Astrocyte of the hippocampus (primary cell): ENCODE data around the gene CFAP74.

Source experiments
- DNase-seq: peaks from one replicate; pipeline ENCODE4 v3.0.0; 2011; ENCODE audit warnings: low read depth, low spot score

CFAP74 gene

DNA sequence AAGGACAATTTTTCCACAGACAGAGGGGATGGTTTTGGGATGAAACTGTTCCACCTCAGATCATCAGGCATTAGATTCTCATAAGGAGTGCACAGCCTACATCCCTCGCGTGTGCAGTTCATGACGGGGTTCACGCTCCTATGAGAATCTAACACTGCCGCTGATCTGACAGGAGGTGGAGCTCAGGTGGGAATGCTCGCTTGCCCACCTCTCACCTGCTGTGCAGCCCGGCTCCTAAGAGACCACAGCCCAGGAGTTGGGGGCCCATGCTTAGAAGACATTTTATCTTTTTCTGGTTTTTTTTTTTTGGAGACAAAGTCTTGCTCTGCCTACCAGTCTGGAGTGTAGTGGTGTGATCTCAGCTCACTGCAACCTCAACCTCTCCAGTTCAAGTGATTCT is 128.7 kb downstream of the CFAP74 start:
- no peak for DNase-seq

DNA sequence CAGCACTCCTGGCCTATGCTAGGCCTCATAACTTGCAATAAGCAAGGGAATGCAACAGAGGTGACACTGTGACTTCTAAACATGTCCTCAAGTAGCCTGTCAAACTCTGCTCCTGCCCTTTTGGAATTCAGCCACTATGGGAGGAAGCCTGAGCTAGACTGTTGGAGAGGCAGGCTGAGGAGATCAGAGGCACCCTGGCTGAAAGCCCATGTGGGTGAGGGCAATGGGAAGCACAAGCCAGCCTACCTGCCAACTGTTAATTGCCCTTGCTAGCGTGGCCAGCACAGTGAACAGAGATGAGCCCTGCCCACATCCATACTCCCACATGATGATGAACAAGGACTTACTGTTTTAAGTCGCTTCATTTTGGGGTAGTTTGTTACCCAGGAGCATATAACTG is 130.4 kb downstream of the CFAP74 start:
- peak; percentile 28 for DNase-seq

DNA sequence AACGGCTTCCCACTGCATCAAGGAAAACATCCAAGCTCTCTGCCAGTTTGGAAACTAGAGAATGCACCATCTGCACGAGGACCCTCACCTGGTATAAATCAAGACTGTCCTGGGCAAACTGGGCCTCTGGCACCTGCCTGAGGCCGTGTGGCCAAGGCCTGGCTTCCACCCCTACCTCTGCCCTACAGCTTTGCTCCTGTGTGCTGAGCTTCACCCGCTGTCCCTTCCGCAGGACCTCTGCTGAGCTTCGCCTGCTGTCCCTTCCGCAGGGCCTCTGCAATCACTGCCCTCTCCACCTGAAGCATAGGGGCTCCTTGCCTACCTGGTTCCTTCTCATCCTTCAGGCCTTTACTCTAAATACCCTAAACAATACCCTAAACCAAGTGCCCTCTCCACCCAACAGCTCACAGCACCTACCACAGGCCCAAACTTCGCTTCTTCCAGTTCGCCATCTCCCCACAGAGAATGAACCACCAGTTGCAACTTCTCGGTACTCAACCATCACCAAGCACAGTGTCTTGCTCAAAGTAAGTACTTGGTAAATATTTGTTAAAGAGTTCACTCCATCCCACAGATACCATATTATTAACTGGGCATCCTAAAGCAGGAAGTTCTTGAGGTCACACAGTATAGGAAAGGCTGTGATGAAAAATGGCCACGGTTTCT is 131.1 kb downstream of the CFAP74 start:
- DNase-seq, result no peak
